HepG2 (cell line): ENCODE results near the gene CCDC197. TPM values are rescaled to one million over a fixed set of nuclear protein-coding genes. Genes with fewer than 3 reads are reported as not detected.

Experiments used
- ATAD3A ChIP-seq: sonication (generic); formaldehyde crosslinking; IDR thresholded peaks from 2 replicates; pipeline ENCODE4 v1.4.0; 2020; ENCODE audit warnings: missing genetic modification reagents
- ETV6 ChIP-seq: sonication (generic); formaldehyde crosslinking; conservative IDR thresholded peaks from 2 replicates; pipeline ENCODE4 v1.4.0; 2020; ENCODE audit warnings: missing genetic modification reagents
- EZH2 ChIP-seq: conservative IDR thresholded peaks from 2 replicates; pipeline ENCODE4 v1.6.1; 2012; ENCODE audit warnings: mild to moderate bottlenecking, low read depth, low read length, moderate library complexity
- MTF1 ChIP-seq: sonication (generic); formaldehyde crosslinking; IDR thresholded peaks from 2 replicates; pipeline ENCODE4 v1.5.0; 2020; ENCODE audit warnings: missing genetic modification reagents
- MZF1 ChIP-seq: sonication (generic); formaldehyde crosslinking; IDR thresholded peaks from 2 replicates; pipeline ENCODE4 v1.8.1; 2023; ENCODE audit warnings: mild to moderate bottlenecking, missing genetic modification reagents, borderline replicate concordance
- NFKBIZ ChIP-seq: IDR thresholded peaks from 2 replicates; pipeline ENCODE4 v1.6.1; 2018; ENCODE audit warnings: missing genetic modification reagents, missing compliant biosample characterization
- REPIN1 ChIP-seq: sonication (generic); formaldehyde crosslinking; IDR thresholded peaks from 2 replicates; pipeline ENCODE4 v1.8.0; 2022; ENCODE audit warnings: missing genetic modification reagents, low read depth, mild to moderate bottlenecking, borderline replicate concordance
- RFXANK ChIP-seq: IDR thresholded peaks from 2 replicates; pipeline ENCODE4 v1.6.1; 2016
- SALL1 ChIP-seq: sonication (generic); formaldehyde crosslinking; IDR thresholded peaks from 2 replicates; pipeline ENCODE4 v1.8.0; 2022; ENCODE audit warnings: mild to moderate bottlenecking, missing genetic modification reagents
- TBP ChIP-seq: sonication (generic); formaldehyde crosslinking; IDR thresholded peaks from 2 replicates; pipeline ENCODE4 v1.5.0; 2020; ENCODE audit warnings: missing genetic modification reagents
- U2AF1 ChIP-seq: fragments of 200-400 bp; formaldehyde crosslinking; optimal IDR thresholded peaks from 2 replicates; pipeline ENCODE3; 2017; ENCODE audit warnings: mild to moderate bottlenecking, low read depth, low read length
- ZNF292 ChIP-seq: sonication (generic); formaldehyde crosslinking; IDR thresholded peaks from 2 replicates; pipeline ENCODE4 v1.8.1; 2022; ENCODE audit warnings: mild to moderate bottlenecking, low read depth, missing genetic modification reagents, borderline replicate concordance
- ZNF383 ChIP-seq: sonication (generic); formaldehyde crosslinking; IDR thresholded peaks from 2 replicates; pipeline ENCODE4 v1.4.0; 2020; ENCODE audit warnings: missing genetic modification reagents, mild to moderate bottlenecking, borderline replicate concordance
- ZNF546 ChIP-seq: sonication (generic); formaldehyde crosslinking; conservative IDR thresholded peaks from 2 replicates; pipeline ENCODE4 v1.8.1; 2023; ENCODE audit warnings: mild to moderate bottlenecking, missing genetic modification reagents
- ZSCAN9 ChIP-seq: IDR thresholded peaks from 2 replicates; pipeline ENCODE4 v1.6.1; 2016; ENCODE audit warnings: borderline replicate concordance
- polyA plus RNA-seq, 8 experiments: library from polyadenylated mRNA; depleted of rRNA in 3 of 8; stranded (reverse) in 7 of 8; unstranded in 1 of 8; fragments of >200 nt; fragmentation: Illumina TruSeq in 4 of 8; extraction: Trizol in 4 of 8; gene quantifications; 2 replicates each; pipeline versions ENCODE4 v1.2.1 to v1.2.3, GENCODE V29; 2011 to 2016; ENCODE audit warnings: low read depth in 4 of 8, missing spikeins in 1 of 8, mixed read lengths in 1 of 8; ENCODE audit not compliant: insufficient read depth in 1 of 8
- total RNA-seq, 5 experiments: library from RNA; depleted of rRNA; stranded (reverse); fragments of >200 nt; fragmentation: Illumina TruSeq; extraction: Trizol; gene quantifications; 2 replicates each; pipeline ENCODE4 v1.2.3, GENCODE V29; 2016; ENCODE audit warnings: low read depth in 1 of 5
- TF ChIP-seq, protein P1 (sequence below): sonication (generic); formaldehyde crosslinking; IDR thresholded peaks from 2 replicates; pipeline ENCODE4 v1.5.1; 2020; ENCODE audit warnings: mild to moderate bottlenecking, missing genetic modification reagents, moderate library complexity
- TF ChIP-seq, protein P2 (sequence below): sonication (generic); formaldehyde crosslinking; IDR thresholded peaks from 2 replicates; pipeline ENCODE4 v1.4.0; 2020; ENCODE audit warnings: missing genetic modification reagents
- TF ChIP-seq, protein P3 (sequence below): sonication (generic); formaldehyde crosslinking; IDR thresholded peaks from 2 replicates; pipeline ENCODE4 v1.4.0; 2020; ENCODE audit warnings: mild to moderate bottlenecking, missing genetic modification reagents
- TF ChIP-seq, protein P4 (sequence below): sonication (generic); formaldehyde crosslinking; IDR thresholded peaks from 2 replicates; pipeline ENCODE4 v1.8.0; 2022; ENCODE audit warnings: missing genetic modification reagents, mild to moderate bottlenecking, inconsistent platforms, borderline replicate concordance
- TF ChIP-seq, protein P5 (sequence below): sonication (generic); formaldehyde crosslinking; IDR thresholded peaks from 2 replicates; pipeline ENCODE4 v1.4.0; 2020; ENCODE audit warnings: missing genetic modification reagents, mild to moderate bottlenecking, borderline replicate concordance
- TF ChIP-seq, protein P6 (sequence below): sonication (generic); formaldehyde crosslinking; IDR thresholded peaks from 2 replicates; pipeline ENCODE4 v1.5.0; 2020; ENCODE audit warnings: missing genetic modification reagents

The CCDC197 gene
- total and polyA plus RNA-seq, 2 of the 13 experiments (the other 11 are each of a cell fraction or from before 2014, with no cell fraction given) = 0.11 to 0.13 TPM

DNA sequence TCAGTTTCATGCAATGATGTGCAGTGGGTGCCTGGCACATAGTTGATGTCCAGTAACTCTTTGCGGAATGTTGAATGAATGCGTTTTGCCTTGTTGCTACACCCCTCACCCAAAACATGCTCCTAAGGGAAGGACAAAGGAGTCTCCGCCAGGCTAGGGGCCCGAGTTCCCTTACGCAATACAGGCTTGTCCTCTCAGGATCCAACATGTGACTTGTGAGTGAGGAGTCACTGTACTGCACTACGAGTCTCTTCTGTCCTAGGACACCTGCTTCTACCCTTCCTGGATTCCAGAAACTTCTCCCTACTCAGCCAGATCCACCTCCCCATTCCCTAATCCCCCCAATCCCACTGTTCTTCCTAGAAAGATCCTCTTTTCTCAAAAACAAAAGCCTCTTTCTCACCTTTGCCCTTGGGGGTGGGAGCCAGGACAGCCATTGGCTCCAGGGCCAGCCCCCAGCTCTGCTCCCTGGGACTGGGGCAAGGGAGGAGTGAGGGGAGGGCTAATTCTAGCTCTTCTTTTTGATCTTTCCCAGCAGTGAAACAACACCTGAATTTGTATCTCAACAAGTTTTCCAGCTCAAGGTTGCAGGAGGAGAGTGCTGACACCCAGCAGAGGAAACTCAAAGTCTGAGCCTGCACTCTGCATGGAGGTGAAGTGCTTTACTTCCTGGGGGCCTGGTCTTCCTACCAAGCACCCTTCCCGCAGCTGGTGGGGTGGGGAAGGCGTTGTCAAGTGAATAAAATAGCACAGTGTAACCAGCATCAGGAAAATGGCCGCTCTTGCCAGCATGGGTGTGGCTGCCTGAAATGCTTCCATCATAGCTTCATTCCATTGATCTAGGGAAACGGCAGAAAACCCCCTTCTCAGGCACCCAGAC, 25.7 kb downstream of the CCDC197 start (continued):
- TF ChIP-seq, protein P1, sequence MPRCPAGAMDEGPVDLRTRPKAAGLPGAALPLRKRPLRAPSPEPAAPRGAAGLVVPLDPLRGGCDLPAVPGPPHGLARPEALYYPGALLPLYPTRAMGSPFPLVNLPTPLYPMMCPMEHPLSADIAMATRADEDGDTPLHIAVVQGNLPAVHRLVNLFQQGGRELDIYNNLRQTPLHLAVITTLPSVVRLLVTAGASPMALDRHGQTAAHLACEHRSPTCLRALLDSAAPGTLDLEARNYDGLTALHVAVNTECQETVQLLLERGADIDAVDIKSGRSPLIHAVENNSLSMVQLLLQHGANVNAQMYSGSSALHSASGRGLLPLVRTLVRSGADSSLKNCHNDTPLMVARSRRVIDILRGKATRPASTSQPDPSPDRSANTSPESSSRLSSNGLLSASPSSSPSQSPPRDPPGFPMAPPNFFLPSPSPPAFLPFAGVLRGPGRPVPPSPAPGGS (CRISPR knock-in tag) = no peak
- TF ChIP-seq ZNF546 (no peak), EZH2 (no peak), ZNF383 (CRISPR knock-in tag) (no peak), REPIN1 (CRISPR knock-in tag) (0 out of 2 replicates have a peak, but pooled peaks have one; percentile 7), MZF1 (CRISPR knock-in tag) (no peak), ETV6 (CRISPR knock-in tag) (no peak), SALL1 (CRISPR knock-in tag) (no peak; the same call in 1 of the 2 replicates), ZNF292 (CRISPR knock-in tag) (no peak; the same call in 1 of the 2 replicates), RFXANK (CRISPR knock-in tag) (no peak), NFKBIZ (CRISPR knock-in tag) (no peak), ZSCAN9 (no peak), TBP (CRISPR knock-in tag) (no peak), U2AF1 (no peak), MTF1 (CRISPR knock-in tag) (no peak), ATAD3A (CRISPR knock-in tag) (no peak)
- TF ChIP-seq, protein P2, sequence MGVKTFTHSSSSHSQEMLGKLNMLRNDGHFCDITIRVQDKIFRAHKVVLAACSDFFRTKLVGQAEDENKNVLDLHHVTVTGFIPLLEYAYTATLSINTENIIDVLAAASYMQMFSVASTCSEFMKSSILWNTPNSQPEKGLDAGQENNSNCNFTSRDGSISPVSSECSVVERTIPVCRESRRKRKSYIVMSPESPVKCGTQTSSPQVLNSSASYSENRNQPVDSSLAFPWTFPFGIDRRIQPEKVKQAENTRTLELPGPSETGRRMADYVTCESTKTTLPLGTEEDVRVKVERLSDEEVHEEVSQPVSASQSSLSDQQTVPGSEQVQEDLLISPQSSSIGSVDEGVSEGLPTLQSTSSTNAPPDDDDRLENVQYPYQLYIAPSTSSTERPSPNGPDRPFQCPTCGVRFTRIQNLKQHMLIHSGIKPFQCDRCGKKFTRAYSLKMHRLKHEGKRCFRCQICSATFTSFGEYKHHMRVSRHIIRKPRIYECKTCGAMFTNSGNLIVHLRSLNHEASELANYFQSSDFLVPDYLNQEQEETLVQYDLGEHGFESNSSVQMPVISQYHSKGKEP (CRISPR knock-in tag) = no peak
- TF ChIP-seq, protein P3, sequence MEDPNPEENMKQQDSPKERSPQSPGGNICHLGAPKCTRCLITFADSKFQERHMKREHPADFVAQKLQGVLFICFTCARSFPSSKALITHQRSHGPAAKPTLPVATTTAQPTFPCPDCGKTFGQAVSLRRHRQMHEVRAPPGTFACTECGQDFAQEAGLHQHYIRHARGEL (CRISPR knock-in tag) = no peak
- TF ChIP-seq, protein P4, sequence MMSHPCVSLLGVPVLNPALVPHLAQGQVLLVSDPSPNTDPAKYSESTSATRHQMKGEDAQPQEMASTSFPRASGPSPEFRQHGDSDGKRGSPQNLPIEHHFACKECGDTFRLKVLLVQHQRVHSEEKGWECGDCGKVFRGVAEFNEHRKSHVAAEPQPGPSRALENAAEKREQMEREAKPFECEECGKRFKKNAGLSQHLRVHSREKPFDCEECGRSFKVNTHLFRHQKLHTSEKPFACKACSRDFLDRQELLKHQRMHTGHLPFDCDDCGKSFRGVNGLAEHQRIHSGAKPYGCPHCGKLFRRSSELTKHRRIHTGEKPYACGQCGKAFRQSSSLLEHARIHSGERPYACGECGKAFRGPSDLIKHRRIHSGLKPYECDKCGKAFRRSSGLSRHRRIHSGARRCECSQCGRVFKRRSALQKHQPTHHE (CRISPR knock-in tag) = 0 out of 2 replicates have a peak, but pooled peaks have one; percentile 53
- TF ChIP-seq, protein P5, sequence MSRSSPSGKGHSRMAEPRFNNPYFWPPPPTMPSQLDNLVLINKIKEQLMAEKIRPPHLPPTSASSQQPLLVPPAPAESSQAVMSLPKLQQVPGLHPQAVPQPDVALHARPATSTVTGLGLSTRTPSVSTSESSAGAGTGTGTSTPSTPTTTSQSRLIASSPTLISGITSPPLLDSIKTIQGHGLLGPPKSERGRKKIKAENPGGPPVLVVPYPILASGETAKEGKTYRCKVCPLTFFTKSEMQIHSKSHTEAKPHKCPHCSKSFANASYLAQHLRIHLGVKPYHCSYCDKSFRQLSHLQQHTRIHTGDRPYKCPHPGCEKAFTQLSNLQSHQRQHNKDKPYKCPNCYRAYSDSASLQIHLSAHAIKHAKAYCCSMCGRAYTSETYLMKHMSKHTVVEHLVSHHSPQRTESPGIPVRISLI (CRISPR knock-in tag) = no peak
- TF ChIP-seq, protein P6, sequence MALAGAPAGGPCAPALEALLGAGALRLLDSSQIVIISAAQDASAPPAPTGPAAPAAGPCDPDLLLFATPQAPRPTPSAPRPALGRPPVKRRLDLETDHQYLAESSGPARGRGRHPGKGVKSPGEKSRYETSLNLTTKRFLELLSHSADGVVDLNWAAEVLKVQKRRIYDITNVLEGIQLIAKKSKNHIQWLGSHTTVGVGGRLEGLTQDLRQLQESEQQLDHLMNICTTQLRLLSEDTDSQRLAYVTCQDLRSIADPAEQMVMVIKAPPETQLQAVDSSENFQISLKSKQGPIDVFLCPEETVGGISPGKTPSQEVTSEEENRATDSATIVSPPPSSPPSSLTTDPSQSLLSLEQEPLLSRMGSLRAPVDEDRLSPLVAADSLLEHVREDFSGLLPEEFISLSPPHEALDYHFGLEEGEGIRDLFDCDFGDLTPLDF (CRISPR knock-in tag) = no peak
